Skeletal muscle satellite cell (primary cell): ENCODE results near the gene PPP1R3G.

Experiments
- H3K27me3 ChIP-seq: 2 replicates; pipeline ENCODE4 v1.7.0; 2013; ENCODE audit warnings: low read length; ENCODE audit not compliant: control insufficient read depth, insufficient read depth
- H3K36me3 ChIP-seq: 2 replicates; pipeline ENCODE4 v1.7.0; 2013; ENCODE audit warnings: mild to moderate bottlenecking, control low read depth, low read length; ENCODE audit not compliant: insufficient read depth
- H3K4me1 ChIP-seq: 2 replicates; pipeline ENCODE4 v1.7.0; 2013; ENCODE audit warnings: low read length; ENCODE audit not compliant: control insufficient read depth, insufficient read depth
- H3K4me2 ChIP-seq: 2 replicates; pipeline ENCODE4 v1.7.0; 2013; ENCODE audit warnings: mild to moderate bottlenecking, low read length
- H3K4me3 ChIP-seq: 2 replicates; pipeline ENCODE4 v1.7.0; 2013; ENCODE audit warnings: low read length
- H3K9ac ChIP-seq: 2 replicates; pipeline ENCODE4 v1.7.0; 2013; ENCODE audit warnings: mild to moderate bottlenecking, low read depth, low read length, moderate library complexity
- H3K9me3 ChIP-seq: replicated peaks from 2 replicates; pipeline ENCODE4 v1.7.0; 2013; ENCODE audit warnings: mild to moderate bottlenecking, control low read depth, low read length

PPP1R3G gene

DNA sequence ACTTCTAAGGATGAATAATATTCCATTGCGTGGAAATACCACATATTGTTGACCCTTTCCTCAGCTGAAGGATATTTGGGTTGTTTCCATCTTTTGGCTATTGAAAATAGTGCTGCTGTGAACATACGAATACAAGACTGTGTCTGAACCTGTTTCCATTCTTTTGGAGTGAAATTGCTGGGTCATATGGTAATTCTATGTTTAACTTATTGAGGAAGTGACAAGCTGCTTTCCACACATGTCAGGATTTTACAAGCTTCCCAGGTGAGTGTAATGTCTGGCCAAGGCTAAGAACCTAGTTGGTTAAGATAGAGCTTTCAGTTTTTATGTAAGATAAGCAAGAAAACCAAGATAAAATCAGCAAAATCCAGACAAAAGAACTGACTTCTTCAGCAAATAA, 48.8 kb downstream of the PPP1R3G start:
- no peaks in the 10 kb centered on the region for H3K36me3 ChIP-seq
- no peaks in the 10 kb centered on the region for H3K9me3 ChIP-seq
- H3K9ac ChIP-seq = no peak overlapping the region
- H3K27me3 ChIP-seq = no peaks in the 10 kb centered on the region
- H3K4me3 ChIP-seq = no peak overlapping the region
- no peak overlapping the region for H3K4me2 ChIP-seq
- H3K4me1 ChIP-seq = no peaks in the 10 kb centered on the region

DNA sequence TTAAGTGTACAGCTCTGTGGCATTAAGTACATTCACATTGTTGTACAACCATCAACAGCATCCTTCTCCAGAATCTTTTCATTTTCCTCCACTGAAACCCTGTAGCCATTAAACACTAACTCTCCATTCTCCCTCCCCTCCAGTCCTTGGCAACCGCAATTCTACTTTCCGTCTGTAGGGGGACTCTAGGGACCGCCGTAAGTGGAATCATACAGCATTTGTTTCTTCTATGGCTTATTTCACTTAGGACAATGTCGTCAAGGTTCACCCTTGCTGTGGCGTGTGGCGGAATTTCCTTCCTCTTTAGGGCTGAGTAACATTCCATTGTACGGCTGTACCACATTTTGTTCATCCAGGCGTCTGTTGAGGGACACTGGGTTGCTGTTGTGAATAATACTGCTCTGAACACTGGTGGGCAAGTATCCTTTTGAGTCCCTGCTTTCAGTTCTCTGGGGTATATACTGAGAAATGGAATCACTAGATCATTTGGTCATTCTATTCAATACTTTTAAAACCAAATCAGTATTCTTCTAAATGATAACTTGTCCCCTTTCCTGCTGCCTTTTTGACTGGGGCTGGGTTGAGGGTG, 50.7 kb downstream of the PPP1R3G start:
- Histone ChIP-seq H3K9me3 (no peaks in the 10 kb centered on the region), H3K4me3 (no peak overlapping the region), H3K27me3 (no peaks in the 10 kb centered on the region), H3K4me2 (no peak overlapping the region), H3K4me1 (no peaks in the 10 kb centered on the region), H3K9ac (no peak overlapping the region), H3K36me3 (no peaks in the 10 kb centered on the region)

DNA sequence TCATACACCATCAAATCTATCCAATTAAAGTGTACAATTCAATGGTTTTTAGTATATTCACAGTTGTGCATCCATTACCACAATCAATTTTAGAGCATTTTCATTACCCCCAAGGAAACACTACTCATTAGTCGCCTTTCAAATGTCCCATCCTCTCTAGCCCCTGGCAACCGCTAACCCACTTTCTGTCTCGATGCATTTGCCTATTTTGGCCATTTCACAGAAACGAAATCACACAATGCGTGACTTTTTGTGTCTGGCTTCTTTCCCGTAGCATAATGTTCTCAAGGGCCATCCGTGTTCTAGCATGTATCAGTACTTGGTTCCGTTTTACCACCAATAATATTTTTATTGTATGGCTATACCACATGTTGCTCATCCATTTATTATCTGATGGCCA, 51.7 kb downstream of the PPP1R3G start:
- H3K9ac ChIP-seq = no peak overlapping the region
- no peaks in the 10 kb centered on the region for H3K9me3 ChIP-seq
- H3K4me2 ChIP-seq = no peak overlapping the region
- no peak overlapping the region for H3K4me3 ChIP-seq
- no peaks in the 10 kb centered on the region for H3K27me3 ChIP-seq
- H3K4me1 ChIP-seq = no peaks in the 10 kb centered on the region
- H3K36me3 ChIP-seq = no peaks in the 10 kb centered on the region
